Measurements from ENCODE around the gene IPO11. TPM values are rescaled to one million over a fixed set of nuclear protein-coding genes. Genes with fewer than 3 reads are reported as not detected.

Gene IPO11
- total RNA-seq, 1 experiment from 2014 or later, result 16.1 TPM

DNA sequence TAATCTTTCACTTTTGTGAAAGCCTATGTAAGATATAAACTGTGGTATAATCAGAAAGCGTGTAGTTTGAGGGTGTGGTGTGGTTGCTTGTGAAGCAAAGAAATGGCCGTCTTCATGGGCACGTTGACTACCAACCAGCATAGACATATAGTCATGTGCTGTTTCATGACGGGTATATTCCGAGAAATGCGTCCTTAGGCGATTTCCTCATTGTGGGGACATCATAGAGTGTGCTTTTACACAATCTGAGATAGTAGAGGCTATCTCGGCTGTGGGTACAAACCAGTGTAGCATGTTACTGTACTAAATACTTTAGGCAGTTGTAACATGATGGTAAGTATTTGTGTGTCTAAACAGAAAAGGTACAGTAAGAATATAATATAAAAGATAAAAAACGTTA, 86.4 kb downstream of the IPO11 start:
- Histone ChIP-seq H4K20me1 (ENCODE audit: low read length) (no peaks in the 10 kb centered on the region), H3K4me3 (ENCODE audit: low read length) (no peak overlapping the region), H3K27me3 (ENCODE audit: low read length) (no peaks in the 10 kb centered on the region), H3F3A (ENCODE audit: low read length, unreplicated experiment) (no peaks in the 10 kb centered on the region), H3K4me2 (ENCODE audit: low read length) (no peak overlapping the region), H3K36me3 (ENCODE audit: low read depth, low read length) (no peaks in the 10 kb centered on the region), H3K79me2 (ENCODE audit: low read length) (no peaks in the 10 kb centered on the region), H3K4me1 (ENCODE audit: insufficient read depth, low read length) (0 out of 2 replicates have a peak, but pooled peaks cover 6% of the 10 kb centered on the region), H3K9me2 (replicated peaks; ENCODE audit: low read length) (no peaks in the 10 kb centered on the region), H3K9me3 (ENCODE audit: low read length) (no peaks in the 10 kb centered on the region), H2AFZ (ENCODE audit: low read length) (no peak overlapping the region), H3K9ac (ENCODE audit: low read length) (no peak overlapping the region), H3K27ac (ENCODE audit: low read length) (no peak overlapping the region)
- BruUV-seq (replicated peaks), result no TSS peak
- ChIA-PET POLR2A (ENCODE audit: unreplicated experiment) (no interaction called here), CTCF (no interaction called here)
- ATAC-seq (no peak), DNase-seq (no peak)
- intact Hi-C loops (cut with micrococcal nuclease), result no loop called here
- TF ChIP-seq EZH2phosphoT487 (IDR thresholded peaks at IDR 0.05; ENCODE audit: borderline replicate concordance, low read length), result no peak
- no peak for TF ChIP-seq EZH2 (IDR thresholded peaks at IDR 0.05; ENCODE audit: low read length, unreplicated experiment)
- TF ChIP-seq CTCF (conservative IDR thresholded peaks at IDR 0.05; ENCODE audit: low read depth, low read length), result no peak

GRCh38 chr5:62499756-62500155, 87.2 kb downstream of the IPO11 start:
- TF ChIP-seq CTCF (conservative IDR thresholded peaks at IDR 0.05; ENCODE audit: low read depth, low read length) (no peak), EZH2phosphoT487 (IDR thresholded peaks at IDR 0.05; ENCODE audit: borderline replicate concordance, low read length) (no peak)
- no peak overlapping the region for H3K9ac ChIP-seq (ENCODE audit: low read length)
- H3K27ac ChIP-seq (ENCODE audit: low read length), result no peak overlapping the region
- H2AFZ ChIP-seq (ENCODE audit: low read length), result no peak overlapping the region
- H3K9me2 ChIP-seq (replicated peaks; ENCODE audit: low read length), result no peaks in the 10 kb centered on the region
- H3K9me3 ChIP-seq (ENCODE audit: low read length), result no peaks in the 10 kb centered on the region
- H4K20me1 ChIP-seq (ENCODE audit: low read length), result no peaks in the 10 kb centered on the region
- H3K4me2 ChIP-seq (ENCODE audit: low read length), result no peak overlapping the region
- H3F3A ChIP-seq (ENCODE audit: low read length, unreplicated experiment), result no peaks in the 10 kb centered on the region
- H3K4me3 ChIP-seq (ENCODE audit: low read length), result no peak overlapping the region
- no peaks in the 10 kb centered on the region for H3K27me3 ChIP-seq (ENCODE audit: low read length)
- ChIA-PET CTCF (interaction anchor here (0.7 kb wide), 1 partner anchor 41 kb away, joined by 8 read pairs; no protein-coding TSS in a partner anchor), POLR2A (ENCODE audit: unreplicated experiment) (no interaction called here)
- no TSS peak for BruUV-seq (replicated peaks)
- H3K4me1 ChIP-seq (ENCODE audit: insufficient read depth, low read length), result 0 out of 2 replicates have a peak, but pooled peaks cover 6% of the 10 kb centered on the region
- H3K36me3 ChIP-seq (ENCODE audit: low read depth, low read length), result no peaks in the 10 kb centered on the region
- ATAC-seq (no peak), DNase-seq (no peak)
- intact Hi-C loops (cut with micrococcal nuclease), result no loop called here
- no peaks in the 10 kb centered on the region for H3K79me2 ChIP-seq (ENCODE audit: low read length)

- Histone ChIP-seq H3K4me3 (ENCODE audit: low read length) (no peak overlapping the region), H3K4me2 (ENCODE audit: low read length) (no peak overlapping the region), H3K4me1 (ENCODE audit: insufficient read depth, low read length) (no peaks in the 10 kb centered on the region), H3K27me3 (ENCODE audit: low read length) (no peaks in the 10 kb centered on the region), H3K79me2 (ENCODE audit: low read length) (no peaks in the 10 kb centered on the region), H3K36me3 (ENCODE audit: low read depth, low read length) (peaks cover 3% of the 10 kb centered on the region; the same call in 1 of the 2 replicates), H3K9me2 (replicated peaks; ENCODE audit: low read length) (no peaks in the 10 kb centered on the region), H3K9me3 (ENCODE audit: low read length) (no peaks in the 10 kb centered on the region), H3F3A (ENCODE audit: low read length, unreplicated experiment) (no peaks in the 10 kb centered on the region), H3K27ac (ENCODE audit: low read length) (no peak overlapping the region), H3K9ac (ENCODE audit: low read length) (no peak overlapping the region), H2AFZ (ENCODE audit: low read length) (no peak overlapping the region), H4K20me1 (ENCODE audit: low read length) (no peaks in the 10 kb centered on the region)
- no TSS peak for BruUV-seq (replicated peaks)
- no peak for TF ChIP-seq EZH2phosphoT487 (IDR thresholded peaks at IDR 0.05; ENCODE audit: borderline replicate concordance, low read length)
- TF ChIP-seq EZH2 (IDR thresholded peaks at IDR 0.05; ENCODE audit: low read length, unreplicated experiment), result no peak
- no peak for TF ChIP-seq CTCF (conservative IDR thresholded peaks at IDR 0.05; ENCODE audit: low read depth, low read length)
- intact Hi-C loops (cut with micrococcal nuclease), result no loop called here
- ChIA-PET CTCF (no interaction called here), POLR2A (ENCODE audit: unreplicated experiment) (no interaction called here)
- no peak for ATAC-seq
- DNase-seq, result no peak
Observed at GRCh38 chr5:62502456-62503101, 90.0 kb downstream of the IPO11 start.
